WTC11 (cell line): ENCODE results near the gene SMYD5. TPM values are rescaled to one million over a fixed set of nuclear protein-coding genes. Genes with fewer than 3 reads are reported as not detected.

Experiments
- ATAC-seq: fragments of 200-7000 bp; cut with Tn5 transposase; 2 replicates; pipeline ENCODE4 v1.10.0; 2021; ENCODE audit warnings: mild to moderate bottlenecking, moderate library complexity
- CTCF ChIA-PET: fragments of 300-600 bp; sonication (Branson Sonifier 250); formaldehyde crosslinking; loops from one replicate; lab custom pipeline; 2021; ENCODE audit warnings: antibody characterized with exemption; lab: Charles Lee
- POLR2A ChIA-PET: fragments of 350-600 bp; sonication (Branson Sonifier 250); formaldehyde crosslinking; loops from one replicate; lab custom pipeline; 2021; ENCODE audit warnings: antibody characterized with exemption; lab: Charles Lee
- DNase-seq: peaks from one replicate; pipeline ENCODE4 v3.0.0; 2021; ENCODE audit warnings: low spot score
- H3K27ac Mint-ChIP-seq: 2 replicates; pipeline ENCODE4 v1.8.0; 2021; ENCODE audit warnings: mixed read lengths
- H3K27me3 Mint-ChIP-seq: 2 replicates; pipeline ENCODE4 v1.8.0; 2021; ENCODE audit warnings: low read depth, mild to moderate bottlenecking, moderate library complexity, mixed read lengths
- H3K36me3 Mint-ChIP-seq: 2 replicates; pipeline ENCODE4 v1.8.0; 2021; ENCODE audit warnings: mixed read lengths
- H3K4me1 Mint-ChIP-seq: 2 replicates; pipeline ENCODE4 v1.8.0; 2022; ENCODE audit warnings: mixed read lengths
- H3K4me3 Mint-ChIP-seq: 2 replicates; pipeline ENCODE4 v1.8.0; 2021; ENCODE audit warnings: mild to moderate bottlenecking, moderate library complexity, mixed read lengths
- H3K9me3 Mint-ChIP-seq: 2 replicates; pipeline ENCODE4 v1.8.0; 2021; ENCODE audit warnings: mixed read lengths
- CBFB ChIP-seq: sonication (generic); formaldehyde crosslinking; IDR thresholded peaks from 2 replicates; pipeline ENCODE4 v1.8.1; 2022; ENCODE audit warnings: mild to moderate bottlenecking, low read depth, missing genetic modification reagents
- CDX4 ChIP-seq: fragments of 250-450 bp; sonication (Bioruptor Pico); IDR thresholded peaks from 2 replicates; pipeline ENCODE4 v1.9.0; 2021; ENCODE audit warnings: moderate library complexity, mild to moderate bottlenecking, inconsistent platforms, borderline replicate concordance
- CREM ChIP-seq: sonication (generic); formaldehyde crosslinking; IDR thresholded peaks from 2 replicates; pipeline ENCODE4 v1.8.1; 2022; ENCODE audit warnings: mild to moderate bottlenecking, missing genetic modification reagents, moderate library complexity
- E2F1 ChIP-seq: sonication (generic); formaldehyde crosslinking; IDR thresholded peaks from 2 replicates; pipeline ENCODE4 v1.8.0; 2022; ENCODE audit warnings: mild to moderate bottlenecking, missing genetic modification reagents
- E2F5 ChIP-seq: sonication (generic); formaldehyde crosslinking; IDR thresholded peaks from 2 replicates; pipeline ENCODE4 v1.8.1; 2022; ENCODE audit warnings: mild to moderate bottlenecking, moderate library complexity, missing genetic modification reagents
- ELF4 ChIP-seq: sonication (generic); formaldehyde crosslinking; IDR thresholded peaks from 2 replicates; pipeline ENCODE4 v1.8.1; 2022; ENCODE audit warnings: low read depth, mild to moderate bottlenecking, moderate library complexity, missing genetic modification reagents
- ETV6 ChIP-seq: sonication (generic); formaldehyde crosslinking; IDR thresholded peaks from 2 replicates; pipeline ENCODE4 v1.8.1; 2022; ENCODE audit warnings: mild to moderate bottlenecking, missing genetic modification reagents
- FOXJ3 ChIP-seq: sonication (generic); formaldehyde crosslinking; IDR thresholded peaks from 2 replicates; pipeline ENCODE4 v1.9.0; 2021; ENCODE audit warnings: missing genetic modification reagents, mild to moderate bottlenecking, borderline replicate concordance
- FOXK1 ChIP-seq: sonication (generic); formaldehyde crosslinking; IDR thresholded peaks from 2 replicates; pipeline ENCODE4 v1.8.0; 2022; ENCODE audit warnings: mild to moderate bottlenecking, moderate library complexity, missing genetic modification reagents
- FOXP4 ChIP-seq: sonication (generic); formaldehyde crosslinking; IDR thresholded peaks from 2 replicates; pipeline ENCODE4 v1.8.0; 2022; ENCODE audit warnings: mild to moderate bottlenecking, missing genetic modification reagents
- GRHL2 ChIP-seq: fragments of 250-450 bp; sonication (Bioruptor Pico); IDR thresholded peaks from 2 replicates; pipeline ENCODE4 v1.8.0; 2022; ENCODE audit warnings: mild to moderate bottlenecking, moderate library complexity; ENCODE audit not compliant: insufficient replicate concordance, severe bottlenecking
- MLX ChIP-seq: sonication (generic); formaldehyde crosslinking; IDR thresholded peaks from 2 replicates; pipeline ENCODE4 v1.8.1; 2023; ENCODE audit warnings: mild to moderate bottlenecking, missing genetic modification reagents, moderate library complexity
- NFATC4 ChIP-seq: fragments of 250-450 bp; sonication (Bioruptor Pico); IDR thresholded peaks from 2 replicates; pipeline ENCODE4 v1.9.0; 2021; ENCODE audit warnings: mild to moderate bottlenecking
- NR1H2 ChIP-seq: sonication (generic); formaldehyde crosslinking; IDR thresholded peaks from 2 replicates; pipeline ENCODE4 v1.9.0; 2021; ENCODE audit warnings: mild to moderate bottlenecking, moderate library complexity, missing genetic modification reagents
- NR3C1 ChIP-seq: sonication (generic); formaldehyde crosslinking; conservative IDR thresholded peaks from 2 replicates; pipeline ENCODE4 v1.8.1; 2023; ENCODE audit warnings: low read depth, mild to moderate bottlenecking, missing genetic modification reagents
- PRDM15 ChIP-seq: sonication (generic); formaldehyde crosslinking; IDR thresholded peaks from 2 replicates; pipeline ENCODE4 v1.8.0; 2022; ENCODE audit warnings: missing genetic modification reagents
- RORB ChIP-seq: fragments of 250-450 bp; sonication (Bioruptor Pico); IDR thresholded peaks from 2 replicates; pipeline ENCODE4 v1.9.0; 2021; ENCODE audit warnings: mild to moderate bottlenecking
- TEAD1 ChIP-seq: sonication (generic); formaldehyde crosslinking; IDR thresholded peaks from 2 replicates; pipeline ENCODE4 v1.8.0; 2022; ENCODE audit warnings: mild to moderate bottlenecking, missing genetic modification reagents
- TP53 ChIP-seq: sonication (generic); formaldehyde crosslinking; IDR thresholded peaks from 2 replicates; pipeline ENCODE4 v1.8.1; 2023; ENCODE audit warnings: mild to moderate bottlenecking, missing genetic modification reagents
- ZBTB21 ChIP-seq: sonication (generic); formaldehyde crosslinking; IDR thresholded peaks from 2 replicates; pipeline ENCODE4 v1.8.1; 2023; ENCODE audit warnings: mild to moderate bottlenecking, missing genetic modification reagents, borderline replicate concordance
- ZBTB43 ChIP-seq: sonication (generic); formaldehyde crosslinking; IDR thresholded peaks from 2 replicates; pipeline ENCODE4 v1.8.1; 2023; ENCODE audit warnings: mild to moderate bottlenecking, missing genetic modification reagents
- ZMAT4 ChIP-seq: fragments of 250-450 bp; sonication (Bioruptor Pico); IDR thresholded peaks from 2 replicates; pipeline ENCODE4 v1.9.0; 2021; ENCODE audit warnings: mild to moderate bottlenecking
- ZNF121 ChIP-seq: sonication (generic); formaldehyde crosslinking; IDR thresholded peaks from 2 replicates; pipeline ENCODE4 v1.8.0; 2023; ENCODE audit warnings: missing genetic modification reagents
- ZNF416 ChIP-seq: fragments of 250-450 bp; sonication (Bioruptor Pico); IDR thresholded peaks from 2 replicates; pipeline ENCODE4 v1.9.0; 2021; ENCODE audit warnings: mild to moderate bottlenecking, inconsistent platforms
- ZNF512 ChIP-seq: sonication (generic); formaldehyde crosslinking; IDR thresholded peaks from 2 replicates; pipeline ENCODE4 v1.8.1; 2022; ENCODE audit warnings: missing genetic modification reagents, borderline replicate concordance
- ZNF671 ChIP-seq: fragments of 250-450 bp; sonication (Bioruptor Pico); IDR thresholded peaks from 2 replicates; pipeline ENCODE4 v1.8.0; 2021; ENCODE audit warnings: mild to moderate bottlenecking
- total RNA-seq: library from RNA; stranded (reverse); gene quantifications from 3 replicates; pipeline ENCODE4 v1.2.3, GENCODE V29; 2021

The SMYD5 gene
- total RNA-seq, 1 experiment from 2014 or later = 46.7 TPM

GRCh38 chr2:73264332-73264606, 50.2 kb downstream of the SMYD5 start:
- TF ChIP-seq ZMAT4 (CRISPR knock-in tag) (no peak), ZNF671 (CRISPR knock-in tag) (no peak), GRHL2 (CRISPR knock-in tag) (no peak), MLX (CRISPR knock-in tag) (no peak), NR3C1 (CRISPR knock-in tag) (no peak), FOXK1 (CRISPR knock-in tag) (no peak), TEAD1 (CRISPR knock-in tag) (no peak), FOXJ3 (no peak), CBFB (CRISPR knock-in tag) (no peak), TP53 (no peak), ETV6 (no peak), ZNF121 (CRISPR knock-in tag) (no peak), ZNF512 (no peak), ELF4 (CRISPR knock-in tag) (no peak), NFATC4 (CRISPR knock-in tag) (no peak), ZNF416 (no peak), FOXP4 (CRISPR knock-in tag) (no peak), ZBTB21 (no peak), RORB (CRISPR knock-in tag) (no peak), CDX4 (CRISPR knock-in tag) (no peak)
- peaks cover 19% of the 10 kb centered on the region for H3K27me3 Mint-ChIP-seq
- H3K36me3 Mint-ChIP-seq = peaks cover 4% of the 10 kb centered on the region; the same call in 1 of the 2 replicates
- peaks cover 14% of the 10 kb centered on the region for H3K4me1 Mint-ChIP-seq
- DNase-seq (no peak), ATAC-seq (no peak)
- H3K27ac Mint-ChIP-seq = no peak overlapping the region
- POLR2A ChIA-PET = no interaction called here
- H3K9me3 Mint-ChIP-seq = no peaks in the 10 kb centered on the region
- CTCF ChIA-PET = no interaction called here
- H3K4me3 Mint-ChIP-seq = no peak overlapping the region

GRCh38 chr2:73264783-73265182, 50.7 kb downstream of the SMYD5 start:
- peaks cover 16% of the 10 kb centered on the region for H3K4me1 Mint-ChIP-seq
- ChIA-PET POLR2A (no interaction called here), CTCF (no interaction called here)
- H3K36me3 Mint-ChIP-seq = peaks cover under 1% of the 10 kb centered on the region; the same call in 1 of the 2 replicates
- H3K9me3 Mint-ChIP-seq = no peaks in the 10 kb centered on the region
- H3K27ac Mint-ChIP-seq = no peak overlapping the region
- ATAC-seq (no peak), DNase-seq (no peak)
- H3K4me3 Mint-ChIP-seq = no peak overlapping the region
- peaks cover 21% of the 10 kb centered on the region for H3K27me3 Mint-ChIP-seq
- TF ChIP-seq NR1H2 (no peak), ZBTB43 (CRISPR knock-in tag) (no peak), CBFB (CRISPR knock-in tag) (no peak), ZNF121 (CRISPR knock-in tag) (no peak), CREM (no peak), E2F1 (CRISPR knock-in tag) (no peak), PRDM15 (CRISPR knock-in tag) (no peak), E2F5 (no peak)
